ENCODE data around the gene ACOXL.

The ACOXL gene

GRCh38 chr2:110708455-110708854, 23.9 kb upstream of the ACOXL start:
- in situ Hi-C loops (cut with HindIII; ENCODE audit: low pct_unique_long_range_greater_than_20kb, low sequenced_read_pairs): no loop called here
- DNase-seq (ENCODE audit: low read depth in 1 of 2, low spot score in 1 of 2): no peak
- no peak for TF ChIP-seq JUND (IDR thresholded peaks at IDR 0.05; ENCODE audit: low read depth)

- in situ Hi-C loops (cut with HindIII; ENCODE audit: low pct_unique_long_range_greater_than_20kb, low sequenced_read_pairs): no loop called here
- DNase-seq (ENCODE audit: low read depth in 1 of 2, low spot score in 1 of 2): no peak
- no peak for TF ChIP-seq JUND (IDR thresholded peaks at IDR 0.05; ENCODE audit: low read depth)
Measured at GRCh38 chr2:110712737-110713136, 19.6 kb upstream of the ACOXL start.

GRCh38 chr2:110713513-110714362, 18.6 kb upstream of the ACOXL start:
- TF ChIP-seq JUND (IDR thresholded peaks at IDR 0.05; ENCODE audit: low read depth): no peak
- in situ Hi-C loops (cut with HindIII; ENCODE audit: low pct_unique_long_range_greater_than_20kb, low sequenced_read_pairs): no loop called here
- DNase-seq (ENCODE audit: low read depth in 1 of 2, low spot score in 1 of 2): no peak

GRCh38 chr2:110714452-110715224, 17.7 kb upstream of the ACOXL start:
- no peak for DNase-seq (ENCODE audit: low read depth in 1 of 2, low spot score in 1 of 2)
- no peak for TF ChIP-seq JUND (IDR thresholded peaks at IDR 0.05; ENCODE audit: low read depth)
- in situ Hi-C loops (cut with HindIII; ENCODE audit: low pct_unique_long_range_greater_than_20kb, low sequenced_read_pairs): no loop called here

GRCh38 chr2:110716959-110717645, 15.3 kb upstream of the ACOXL start:
- in situ Hi-C loops (cut with HindIII; ENCODE audit: low pct_unique_long_range_greater_than_20kb, low sequenced_read_pairs): no loop called here
- no peak for DNase-seq (ENCODE audit: low read depth in 1 of 2, low spot score in 1 of 2)
- no peak for TF ChIP-seq JUND (IDR thresholded peaks at IDR 0.05; ENCODE audit: low read depth)

GRCh38 chr2:110717734-110718133, 14.6 kb upstream of the ACOXL start:
- TF ChIP-seq JUND (IDR thresholded peaks at IDR 0.05; ENCODE audit: low read depth): no peak
- in situ Hi-C loops (cut with HindIII; ENCODE audit: low pct_unique_long_range_greater_than_20kb, low sequenced_read_pairs): no loop called here
- no peak for DNase-seq (ENCODE audit: low read depth in 1 of 2, low spot score in 1 of 2)

GRCh38 chr2:110718382-110718781, 14.0 kb upstream of the ACOXL start:
- TF ChIP-seq JUND (IDR thresholded peaks at IDR 0.05; ENCODE audit: low read depth): no peak
- in situ Hi-C loops (cut with HindIII; ENCODE audit: low pct_unique_long_range_greater_than_20kb, low sequenced_read_pairs): no loop called here
- no peak for DNase-seq (ENCODE audit: low read depth in 1 of 2, low spot score in 1 of 2)

GRCh38 chr2:110718990-110719389, 13.4 kb upstream of the ACOXL start:
- no peak for DNase-seq (ENCODE audit: low read depth in 1 of 2, low spot score in 1 of 2)
- in situ Hi-C loops (cut with HindIII; ENCODE audit: low pct_unique_long_range_greater_than_20kb, low sequenced_read_pairs): no loop called here
- no peak for TF ChIP-seq JUND (IDR thresholded peaks at IDR 0.05; ENCODE audit: low read depth)

- no peak for DNase-seq (ENCODE audit: low read depth in 1 of 2, low spot score in 1 of 2)
- in situ Hi-C loops (cut with HindIII; ENCODE audit: low pct_unique_long_range_greater_than_20kb, low sequenced_read_pairs): no loop called here
- no peak for TF ChIP-seq JUND (IDR thresholded peaks at IDR 0.05; ENCODE audit: low read depth)
Measured at GRCh38 chr2:110720547-110720946, 11.8 kb upstream of the ACOXL start.

GRCh38 chr2:110724820-110725219, 7.6 kb upstream of the ACOXL start:
- no peak for TF ChIP-seq JUND (IDR thresholded peaks at IDR 0.05; ENCODE audit: low read depth)
- in situ Hi-C loops (cut with HindIII; ENCODE audit: low pct_unique_long_range_greater_than_20kb, low sequenced_read_pairs): no loop called here
- no peak for DNase-seq (ENCODE audit: low read depth in 1 of 2, low spot score in 1 of 2)

GRCh38 chr2:110725370-110725769, 7.0 kb upstream of the ACOXL start:
- TF ChIP-seq JUND (IDR thresholded peaks at IDR 0.05; ENCODE audit: low read depth): no peak
- in situ Hi-C loops (cut with HindIII; ENCODE audit: low pct_unique_long_range_greater_than_20kb, low sequenced_read_pairs): no loop called here

GRCh38 chr2:110725859-110726258, 6.5 kb upstream of the ACOXL start:
- no peak for TF ChIP-seq JUND (IDR thresholded peaks at IDR 0.05; ENCODE audit: low read depth)
- in situ Hi-C loops (cut with HindIII; ENCODE audit: low pct_unique_long_range_greater_than_20kb, low sequenced_read_pairs): no loop called here
- DNase-seq (ENCODE audit: low read depth in 1 of 2, low spot score in 1 of 2): no peak

More at GRCh38 chr2:110725370-110725769, 7.0 kb upstream of the ACOXL start:
- no peak for DNase-seq (ENCODE audit: low read depth in 1 of 2, low spot score in 1 of 2)

- DNase-seq (ENCODE audit: low read depth in 1 of 2, low spot score in 1 of 2): no peak
- TF ChIP-seq JUND (IDR thresholded peaks at IDR 0.05; ENCODE audit: low read depth): no peak
- in situ Hi-C loops (cut with HindIII; ENCODE audit: low pct_unique_long_range_greater_than_20kb, low sequenced_read_pairs): no loop called here
Measured at GRCh38 chr2:110726285-110726684, 6.1 kb upstream of the ACOXL start.
